SK-N-SH (cell line): ENCODE data around the gene PPARGC1A. TPM values are rescaled to one million over a fixed set of nuclear protein-coding genes. Genes with fewer than 3 reads are reported as not detected.

Experiments
- CTCF ChIA-PET: fragments of 300-600, 350-600 bp; formaldehyde crosslinking; extraction: SDS; loops from one replicate; lab custom pipeline; 2021; lab: Yijun Ruan, JAX
- POLR2A ChIA-PET: fragments of 350-600 bp; sonication (Branson Sonifier 250); formaldehyde crosslinking; extraction: SDS; loops from one replicate; lab custom pipeline; 2020; ENCODE audit warnings: antibody characterized with exemption, inconsistent platforms; lab: Yijun Ruan, JAX
- DNase-seq: peaks from one replicate; pipeline ENCODE4 v3.0.0; 2012
- H2AFZ ChIP-seq: fragments of 200-600 bp; sonication (generic); 2 replicates; pipeline ENCODE4 v1.8.1; 2016; ENCODE audit warnings: antibody characterized with exemption, mild to moderate bottlenecking, low read depth
- H3F3A ChIP-seq: fragments of 200-600 bp; sonication (generic); replicated peaks from 2 replicates; pipeline ENCODE3; 2016; ENCODE audit warnings: antibody characterized with exemption, mild to moderate bottlenecking; ENCODE audit not compliant: insufficient read depth
- H3K27ac ChIP-seq, 2 experiments: fragments of 200-500 bp in 1 of 2; fragments of 200-600 bp in 1 of 2; sonication (Bioruptor generic) in 1 of 2; sonication (generic), shearing (Covaris generic) in 1 of 2; 2 replicates each; pipeline versions ENCODE4 v1.5.1 to v1.6.1; 2014 to 2016; ENCODE audit warnings: low read depth in 2 of 2, inconsistent platforms in 1 of 2, low read length in 1 of 2, mild to moderate bottlenecking in 1 of 2, mixed read lengths in 1 of 2
- H3K27me3 ChIP-seq: fragments of 200-600 bp; sonication (generic), shearing (Covaris generic); 2 replicates; pipeline ENCODE4 v1.6.1; 2016; ENCODE audit warnings: mixed run types; ENCODE audit not compliant: insufficient read depth
- H3K36me3 ChIP-seq, 2 experiments: fragments of 200-500 bp in 1 of 2; fragments of 200-600 bp in 1 of 2; sonication (Bioruptor generic) in 1 of 2; sonication (generic) in 1 of 2; replicated peaks in 1 of 2; 2 replicates each; pipeline versions ENCODE3 to v1.5.1; 2014 to 2016; ENCODE audit warnings: low read length in 1 of 2, mild to moderate bottlenecking in 1 of 2; ENCODE audit not compliant: insufficient read depth in 2 of 2, control insufficient read depth in 1 of 2
- H3K4me1 ChIP-seq, 2 experiments: fragments of 200-500 bp in 1 of 2; fragments of 200-600 bp in 1 of 2; sonication (Bioruptor generic) in 1 of 2; sonication (generic), shearing (Covaris generic) in 1 of 2; 2 replicates each; pipeline versions ENCODE4 v1.5.1 to v1.6.1; 2014 to 2016; ENCODE audit warnings: low read depth in 1 of 2, low read length in 1 of 2, mixed run types in 1 of 2; ENCODE audit not compliant: insufficient read depth in 2 of 2, control insufficient read depth in 1 of 2
- H3K4me2 ChIP-seq: fragments of 200-600 bp; sonication (generic), shearing (Covaris generic); 2 replicates; pipeline ENCODE4 v1.6.1; 2017; ENCODE audit warnings: mixed run types
- H3K4me3 ChIP-seq, 2 experiments: fragments of 200-500 bp in 1 of 2; fragments of 200-600 bp in 1 of 2; sonication (Bioruptor generic) in 1 of 2; sonication (generic), shearing (Covaris generic) in 1 of 2; 2 replicates each; pipeline versions ENCODE4 v1.5.1 to v1.8.1; 2014 to 2016; ENCODE audit warnings: low read depth in 2 of 2, inconsistent platforms in 1 of 2, low read length in 1 of 2, mild to moderate bottlenecking in 1 of 2, mixed read lengths in 1 of 2, moderate library complexity in 1 of 2
- H3K79me2 ChIP-seq: fragments of 200-600 bp; sonication (generic); 2 replicates; pipeline ENCODE4 v1.8.1; 2017; ENCODE audit warnings: mild to moderate bottlenecking; ENCODE audit not compliant: insufficient read depth
- H3K9ac ChIP-seq: fragments of 200-600 bp; sonication (generic); 2 replicates; pipeline ENCODE4 v1.6.1; 2017; ENCODE audit warnings: mixed run types
- H3K9me2 ChIP-seq: fragments of 200-600 bp; sonication (generic); 2 replicates; pipeline ENCODE4 v1.6.1; 2017; ENCODE audit warnings: mixed run types
- H3K9me3 ChIP-seq: fragments of 200-600 bp; sonication (generic); 2 replicates; pipeline ENCODE4 v1.6.1; 2017; ENCODE audit warnings: mixed run types, mild to moderate bottlenecking, moderate library complexity
- H4K20me1 ChIP-seq: fragments of 200-600 bp; sonication (generic); 2 replicates; pipeline ENCODE4 v1.6.1; 2017; ENCODE audit warnings: mild to moderate bottlenecking, mixed run types; ENCODE audit not compliant: insufficient read depth
- CHD2 ChIP-seq: fragments of 150-350 bp; IDR thresholded peaks from 2 replicates; pipeline ENCODE4 v1.6.1; 2018; ENCODE audit warnings: low read length; ENCODE audit not compliant: partially characterized antibody
- CTCF ChIP-seq: fragments of 200-600 bp; sonication (generic); IDR thresholded peaks from 2 replicates; pipeline ENCODE4 v1.6.1; 2017; ENCODE audit warnings: antibody characterized with exemption, mild to moderate bottlenecking, moderate library complexity
- EZH2phosphoT487 ChIP-seq: fragments of 200-600 bp; sonication (generic); IDR thresholded peaks from 2 replicates; pipeline ENCODE4 v1.6.1; 2017; ENCODE audit warnings: low read depth, mixed run types, mild to moderate bottlenecking, antibody characterized with exemption, moderate library complexity, borderline replicate concordance
- FOXJ3 ChIP-seq: sonication (generic); formaldehyde crosslinking; IDR thresholded peaks from 2 replicates; pipeline ENCODE4 v1.5.1; 2020; ENCODE audit warnings: mild to moderate bottlenecking, missing genetic modification reagents
- FOXM1 ChIP-seq: IDR thresholded peaks from 2 replicates; pipeline ENCODE4 v1.4.0; 2012; ENCODE audit warnings: low read depth, mild to moderate bottlenecking
- GABPA ChIP-seq: IDR thresholded peaks from 2 replicates; pipeline ENCODE4 v1.4.0; 2012; ENCODE audit warnings: low read depth, mild to moderate bottlenecking
- IRF3 ChIP-seq: fragments of 150-350 bp; IDR thresholded peaks from 2 replicates; pipeline ENCODE4 v1.6.1; 2016; ENCODE audit warnings: mild to moderate bottlenecking, low read depth, low read length
- MAX ChIP-seq: IDR thresholded peaks from 2 replicates; pipeline ENCODE4 v1.4.0; 2012; ENCODE audit warnings: low read depth
- NFIC ChIP-seq: IDR thresholded peaks from 2 replicates; pipeline ENCODE4 v1.4.0; 2012; ENCODE audit warnings: borderline replicate concordance
- REST ChIP-seq: IDR thresholded peaks from 2 replicates; pipeline ENCODE4 v1.6.1; 2012; ENCODE audit warnings: mild to moderate bottlenecking, low read depth, low read length, moderate library complexity
- RXRA ChIP-seq: IDR thresholded peaks from 2 replicates; pipeline ENCODE4 v1.4.0; 2012; ENCODE audit warnings: low read depth, mild to moderate bottlenecking, borderline replicate concordance
- SIN3A ChIP-seq: IDR thresholded peaks from 2 replicates; pipeline ENCODE4 v1.6.1; 2012; ENCODE audit warnings: low read depth, mild to moderate bottlenecking, low read length, moderate library complexity, borderline replicate concordance
- TCF12 ChIP-seq: IDR thresholded peaks from 2 replicates; pipeline ENCODE4 v1.4.0; 2012
- TEAD4 ChIP-seq: IDR thresholded peaks from 2 replicates; pipeline ENCODE4 v1.4.0; 2012; ENCODE audit warnings: mild to moderate bottlenecking, borderline replicate concordance; ENCODE audit not compliant: insufficient read depth
- USF1 ChIP-seq: IDR thresholded peaks from 2 replicates; pipeline ENCODE4 v1.4.0; 2012; ENCODE audit warnings: low read depth, borderline replicate concordance
- YY1 ChIP-seq: IDR thresholded peaks from 2 replicates; pipeline ENCODE4 v1.4.0; 2012; ENCODE audit warnings: low read depth, mild to moderate bottlenecking
- ZBTB33 ChIP-seq: IDR thresholded peaks from 2 replicates; pipeline ENCODE4 v1.4.0; 2012; ENCODE audit warnings: low read depth, borderline replicate concordance
- WGBS: methylation state at CpG from one replicate; pipeline ENCODE4 v1.1.6; 2017; ENCODE audit warnings: low lambda C conversion rate; 5-methylcytosine and 5-hydroxymethylcytosine counted together
- polyA plus RNA-seq, 3 experiments: library from polyadenylated mRNA; depleted of rRNA; stranded (reverse); fragments of >200 nt; gene quantifications; 2 replicates each; pipeline ENCODE4 v1.2.3, GENCODE V29; 2012

The PPARGC1A gene
- polyA plus RNA-seq, 1 of the 3 experiments (the other 2 are of a cell fraction): 0.07 TPM

- TF ChIP-seq TCF12: no peak
- no peak for TF ChIP-seq FOXJ3 (CRISPR knock-in tag)
- no peak for TF ChIP-seq MAX
- no peak for TF ChIP-seq CHD2
- no peak for TF ChIP-seq NFIC
- TF ChIP-seq TEAD4: no peak
- TF ChIP-seq GABPA: no peak
- no peak for TF ChIP-seq USF1
- no peak for TF ChIP-seq FOXM1
- TF ChIP-seq REST: no peak
- no peak for TF ChIP-seq EZH2phosphoT487
- TF ChIP-seq IRF3: no peak
- TF ChIP-seq ZBTB33: no peak
- TF ChIP-seq YY1: no peak
- TF ChIP-seq SIN3A: no peak
- TF ChIP-seq CTCF: no peak
- TF ChIP-seq RXRA: no peak
- TF ChIP-seq, all 33 proteins: peak for 0
- no peaks in the 10 kb centered on the region for H3K4me1 ChIP-seq
- ChIA-PET CTCF (interaction anchor here (1.1 kb wide), 1 partner anchor 10 kb away, joined by 3 read pairs; no protein-coding TSS in a partner anchor), POLR2A (no interaction called here)
- no peaks in the 10 kb centered on the region for H3K36me3 ChIP-seq
- H3K9me3 ChIP-seq: no peaks in the 10 kb centered on the region
- H4K20me1 ChIP-seq: no peaks in the 10 kb centered on the region
- 30% methylated on average over 8 of the region's 8 CpGs for WGBS
- no peaks in the 10 kb centered on the region for H3K27me3 ChIP-seq
- H3F3A ChIP-seq: no peaks in the 10 kb centered on the region
- no peak overlapping the region for H3K9ac ChIP-seq
- DNase-seq: no peak
- no peak overlapping the region for H3K4me3 ChIP-seq
- no peak overlapping the region for H2AFZ ChIP-seq
- no peak overlapping the region for H3K4me2 ChIP-seq
- no peaks in the 10 kb centered on the region for H3K79me2 ChIP-seq
- H3K27ac ChIP-seq: no peak overlapping the region
- no peaks in the 10 kb centered on the region for H3K9me2 ChIP-seq
Observed at GRCh38 chr4:23835774-23836478, 53.9 kb downstream of the PPARGC1A start.
